Body of pancreas (tissue), 4 donors: ENCODE results near the gene SYNPR. TPM values are rescaled to one million over a fixed set of nuclear protein-coding genes. Genes with fewer than 3 reads are reported as not detected.

Experiments used
- ATAC-seq: fragments of 150-250 bp; one replicate; pipeline ENCODE4 v1.9.1; 2016
- DNase-seq, 4 donors: peaks; one replicate each; pipeline ENCODE4 v3.0.0-alpha.2; 2019
- H3K27ac ChIP-seq, 4 donors: fragments of 200-600 bp; sonication (generic); 1 replicate in 3 of 4; 2 replicates in 1 of 4; pipeline versions ENCODE4 v1.5.1 to v1.6.1; 2016 to 2019; ENCODE audit warnings: mild to moderate bottlenecking in 1 of 4, mixed read lengths in 1 of 4, moderate library complexity in 1 of 4
- H3K27me3 ChIP-seq, 2 donors: fragments of 200-600 bp; sonication (generic); one replicate each; pipeline ENCODE4 v1.6.0; 2016; ENCODE audit warnings: mild to moderate bottlenecking in 1 of 2
- H3K36me3 ChIP-seq, 2 donors: fragments of 200-600 bp; sonication (generic); replicated peaks in 1 of 2; 2 replicates each; pipeline ENCODE4 v1.5.1; 2016; ENCODE audit warnings: low read depth in 2 of 2; ENCODE audit not compliant: insufficient read depth in 1 of 2
- H3K4me1 ChIP-seq: fragments of 200-600 bp; sonication (generic); one replicate; pipeline ENCODE4 v1.6.0; 2016
- H3K4me3 ChIP-seq, 2 donors: fragments of 200-600 bp; sonication (generic); 1 replicate in 1 of 2; 2 replicates in 1 of 2; pipeline ENCODE4 v1.5.1; 2016 to 2019
- H3K9me3 ChIP-seq, 3 donors: fragments of 200-600 bp; sonication (generic); 1 replicate in 2 of 3; 2 replicates in 1 of 3; pipeline ENCODE4 v1.5.1; 2016
- CTCF ChIP-seq, 7 experiments: fragments of 450-650 bp in 4 of 7; fragments of 200-600 bp in 3 of 7; sonication (generic) in 3 of 7; IDR thresholded peaks; one replicate each; pipeline ENCODE4 v1.5.1; 2016 to 2019; ENCODE audit warnings: antibody characterized with exemption in 7 of 7
- POLR2A ChIP-seq, 3 donors: fragments of 450-650 bp; IDR thresholded peaks; one replicate each; pipeline ENCODE4 v1.6.1; 2016; ENCODE audit warnings: antibody characterized with exemption in 3 of 3, mild to moderate bottlenecking in 2 of 3
- WGBS, 2 donors: methylation state at CpG; one replicate each; pipeline ENCODE4 v1.1.5; 2017; 5-methylcytosine and 5-hydroxymethylcytosine counted together
- intact Hi-C: fragments of 100-400 bp; cut with DNase I; formaldehyde crosslinking; loops from one replicate; pipeline ENCODE4 v1.15.1; 2023
- total RNA-seq, 2 donors: library from RNA; depleted of rRNA; stranded (reverse); fragments of >200 nt; gene quantifications; one replicate each; pipeline ENCODE4 v1.1.0, GENCODE V29; 2016

SYNPR gene
- total RNA-seq, 2 donors from 2014 or later, result 0.52 TPM; not detected in 1

- intact Hi-C loops, result no loop called here
- ATAC-seq (no peak), DNase-seq (no peak)
- 29 to 35% methylated on average over 1 of the region's 1 CpG for WGBS, 2 donors
- Histone ChIP-seq H3K36me3 (no peaks in the 10 kb centered on the region), H3K9me3 (no peaks in the 10 kb centered on the region), H3K27ac (no peak overlapping the region), H3K27me3 (no peaks in the 10 kb centered on the region), H3K4me1 (no peaks in the 10 kb centered on the region), H3K4me3 (no peak overlapping the region)
- TF ChIP-seq CTCF (IDR thresholded peaks at IDR 0.05), result no peak
- no peak for TF ChIP-seq POLR2A (IDR thresholded peaks at IDR 0.05)
Observed at GRCh38 chr3:63470745-63471144, 192.6 kb downstream of the SYNPR start.

- Histone ChIP-seq H3K27ac (no peak overlapping the region), H3K27me3 (no peaks in the 10 kb centered on the region), H3K36me3 (no peaks in the 10 kb centered on the region), H3K4me3 (no peak overlapping the region), H3K9me3 (no peaks in the 10 kb centered on the region), H3K4me1 (no peaks in the 10 kb centered on the region)
- DNase-seq (no peak), ATAC-seq (no peak)
- TF ChIP-seq CTCF (IDR thresholded peaks at IDR 0.05) (no peak), POLR2A (IDR thresholded peaks at IDR 0.05) (no peak)
- WGBS, 2 donors, result 69 to 72% methylated on average over 5 of the region's 5 CpGs
- intact Hi-C loops, result no loop called here
Observed at GRCh38 chr3:63471781-63472180, 193.7 kb downstream of the SYNPR start.

- WGBS, 2 donors, result 69 to 77% methylated on average over 6 of the region's 6 CpGs
- intact Hi-C loops, result no loop called here
- Histone ChIP-seq H3K4me1 (no peaks in the 10 kb centered on the region), H3K27me3 (no peaks in the 10 kb centered on the region), H3K27ac (no peak overlapping the region), H3K4me3 (no peak overlapping the region), H3K9me3 (no peaks in the 10 kb centered on the region), H3K36me3 (no peaks in the 10 kb centered on the region)
- no peak for DNase-seq
- no peak for TF ChIP-seq POLR2A (IDR thresholded peaks at IDR 0.05)
- no peak for TF ChIP-seq CTCF (IDR thresholded peaks at IDR 0.05)
- ATAC-seq, result no peak
Observed at GRCh38 chr3:63473641-63474166, 195.6 kb downstream of the SYNPR start.

GRCh38 chr3:63474828-63475518 lies 196.9 kb downstream of the SYNPR start:
- DNase-seq (no peak), ATAC-seq (no peak)
- H3K27me3 ChIP-seq, result no peaks in the 10 kb centered on the region
- 83 to 86% methylated on average over 3 of the region's 3 CpGs for WGBS, 2 donors
- H3K36me3 ChIP-seq, result no peaks in the 10 kb centered on the region
- TF ChIP-seq CTCF (IDR thresholded peaks at IDR 0.05), result no peak
- TF ChIP-seq POLR2A (IDR thresholded peaks at IDR 0.05), result no peak
- no peaks in the 10 kb centered on the region for H3K9me3 ChIP-seq
- intact Hi-C loops, result no loop called here
- no peak overlapping the region for H3K27ac ChIP-seq
- H3K4me3 ChIP-seq, result no peak overlapping the region
- H3K4me1 ChIP-seq, result no peaks in the 10 kb centered on the region
